HS-5 (cell line): Measurements from ENCODE around the gene CACNA1H.
"Not testable (repeated sequence)": the region's sequence is repeated elsewhere in the genome, so short reads cannot be mapped to it uniquely, and the experiment has no call there.

ENCODE experiments used
- DNase-seq: peaks from one replicate; pipeline ENCODE4 v3.0.0-alpha.2; 2012; ENCODE audit warnings: low read depth

Gene CACNA1H

DNA sequence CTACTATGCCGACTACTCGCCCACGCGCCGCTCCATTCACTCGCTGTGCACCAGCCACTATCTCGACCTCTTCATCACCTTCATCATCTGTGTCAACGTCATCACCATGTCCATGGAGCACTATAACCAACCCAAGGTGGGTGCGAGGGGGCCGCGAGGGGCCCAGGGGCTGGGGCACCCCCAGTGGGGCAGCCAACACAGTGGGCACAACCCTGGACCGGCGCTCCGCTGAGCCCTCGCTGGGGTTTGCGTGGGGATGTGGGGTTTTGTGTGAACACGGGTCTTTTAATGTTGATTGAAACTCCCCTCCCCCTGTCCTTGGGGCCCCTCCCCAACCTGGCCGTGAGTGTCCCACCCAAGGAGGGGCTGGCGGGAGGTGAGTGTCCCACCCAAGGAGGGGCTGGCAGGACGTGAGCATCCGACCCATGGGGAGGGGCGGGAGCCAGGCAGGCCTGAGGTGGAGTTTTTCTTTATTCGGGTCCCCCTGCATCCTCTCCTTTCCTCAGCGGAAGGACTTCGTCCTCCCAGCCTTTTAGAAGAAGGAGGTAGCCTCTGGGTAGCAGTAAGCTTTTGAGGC is 61.0 kb downstream of the CACNA1H start:
- DNase-seq: no peak

DNA sequence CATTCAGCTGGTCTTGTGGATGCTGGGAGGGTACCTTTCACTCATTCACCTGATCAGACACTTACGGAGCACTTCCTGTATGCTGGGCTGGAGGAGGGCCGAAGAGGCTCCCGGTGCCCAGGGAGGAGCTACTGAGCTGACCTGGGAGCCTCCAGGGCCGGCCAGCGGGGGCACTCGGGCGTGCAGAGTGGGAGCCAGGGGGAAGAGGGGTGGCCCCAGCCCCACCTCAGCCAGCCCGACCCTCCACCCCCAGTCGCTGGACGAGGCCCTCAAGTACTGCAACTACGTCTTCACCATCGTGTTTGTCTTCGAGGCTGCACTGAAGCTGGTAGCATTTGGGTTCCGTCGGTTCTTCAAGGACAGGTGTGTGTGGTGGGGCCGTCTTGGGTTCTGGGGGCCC is 61.8 kb downstream of the CACNA1H start:
- no peak for DNase-seq

GRCh38 chr16:1215574-1216295 is 62.8 kb downstream of the CACNA1H start:
- no peak for DNase-seq

- no peak for DNase-seq
These were observed 63.4 kb downstream of the CACNA1H start for GRCh38 chr16:1216296-1216619.

DNA sequence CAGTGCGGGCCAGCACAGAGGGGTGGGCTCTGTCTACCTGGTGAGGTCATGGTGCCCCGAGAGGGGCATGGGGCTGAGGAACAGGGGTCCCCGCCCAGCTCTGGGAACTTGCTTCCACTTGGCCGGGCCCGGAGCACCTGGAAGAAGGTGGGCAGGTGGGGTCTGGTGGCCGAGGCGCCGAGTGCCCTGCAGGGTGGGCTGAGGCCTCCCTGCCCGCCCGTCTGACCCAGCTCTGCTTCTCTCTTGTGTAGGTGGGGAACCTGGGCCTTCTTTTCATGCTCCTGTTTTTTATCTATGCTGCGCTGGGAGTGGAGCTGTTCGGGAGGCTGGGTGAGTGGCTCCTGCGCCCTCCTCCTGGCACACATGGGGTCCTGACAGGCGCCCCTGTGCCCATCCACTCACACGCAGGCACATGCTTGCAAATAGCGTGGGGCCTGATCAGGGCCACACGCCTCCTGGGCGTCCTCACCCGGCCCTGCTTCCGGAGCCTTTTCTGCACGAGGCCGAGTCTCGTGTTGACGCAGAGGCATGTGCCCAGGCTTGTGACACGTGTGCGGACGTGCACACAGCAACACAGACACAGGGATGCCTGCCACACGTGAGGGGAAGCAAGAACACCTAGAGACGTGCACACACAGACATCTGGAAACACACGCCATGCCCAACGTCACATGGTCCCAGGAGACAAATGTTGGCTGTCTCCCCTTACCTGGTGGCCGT is 63.9 kb downstream of the CACNA1H start:
- no peak for DNase-seq

- no peak for DNase-seq
These were observed 64.6 kb downstream of the CACNA1H start for GRCh38 chr16:1217526-1217925.

DNA sequence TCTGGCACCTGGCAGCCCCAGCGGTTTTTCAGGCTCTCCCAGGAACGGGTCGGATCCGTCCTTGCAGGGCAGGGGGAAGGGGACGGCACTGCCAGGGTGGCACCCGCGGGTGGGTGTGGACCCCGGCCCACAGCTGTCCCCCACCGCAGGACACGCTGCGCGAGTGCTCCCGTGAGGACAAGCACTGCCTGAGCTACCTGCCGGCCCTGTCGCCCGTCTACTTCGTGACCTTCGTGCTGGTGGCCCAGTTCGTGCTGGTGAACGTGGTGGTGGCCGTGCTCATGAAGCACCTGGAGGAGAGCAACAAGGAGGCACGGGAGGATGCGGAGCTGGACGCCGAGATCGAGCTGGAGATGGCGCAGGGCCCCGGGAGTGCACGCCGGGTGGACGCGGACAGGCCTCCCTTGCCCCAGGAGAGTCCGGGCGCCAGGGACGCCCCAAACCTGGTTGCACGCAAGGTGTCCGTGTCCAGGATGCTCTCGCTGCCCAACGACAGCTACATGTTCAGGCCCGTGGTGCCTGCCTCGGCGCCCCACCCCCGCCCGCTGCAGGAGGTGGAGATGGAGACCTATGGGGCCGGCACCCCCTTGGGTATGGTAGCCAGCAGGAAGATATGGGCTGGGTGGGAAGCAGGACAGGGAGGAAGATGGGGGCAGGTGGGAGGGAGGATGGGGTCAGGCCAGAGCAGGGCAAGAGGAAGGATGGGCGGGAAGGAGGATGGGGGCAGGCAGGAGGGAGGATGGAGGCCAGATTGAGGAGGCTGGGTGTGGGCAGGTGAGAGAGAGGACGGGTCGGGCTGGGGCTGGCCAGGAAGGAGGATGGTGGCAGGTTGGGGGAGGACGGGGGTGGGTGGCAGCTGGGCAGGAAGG is 65.4 kb downstream of the CACNA1H start:
- no peak for DNase-seq

GRCh38 chr16:1218930-1219611 is 66.2 kb downstream of the CACNA1H start:
- no peak for DNase-seq

DNA sequence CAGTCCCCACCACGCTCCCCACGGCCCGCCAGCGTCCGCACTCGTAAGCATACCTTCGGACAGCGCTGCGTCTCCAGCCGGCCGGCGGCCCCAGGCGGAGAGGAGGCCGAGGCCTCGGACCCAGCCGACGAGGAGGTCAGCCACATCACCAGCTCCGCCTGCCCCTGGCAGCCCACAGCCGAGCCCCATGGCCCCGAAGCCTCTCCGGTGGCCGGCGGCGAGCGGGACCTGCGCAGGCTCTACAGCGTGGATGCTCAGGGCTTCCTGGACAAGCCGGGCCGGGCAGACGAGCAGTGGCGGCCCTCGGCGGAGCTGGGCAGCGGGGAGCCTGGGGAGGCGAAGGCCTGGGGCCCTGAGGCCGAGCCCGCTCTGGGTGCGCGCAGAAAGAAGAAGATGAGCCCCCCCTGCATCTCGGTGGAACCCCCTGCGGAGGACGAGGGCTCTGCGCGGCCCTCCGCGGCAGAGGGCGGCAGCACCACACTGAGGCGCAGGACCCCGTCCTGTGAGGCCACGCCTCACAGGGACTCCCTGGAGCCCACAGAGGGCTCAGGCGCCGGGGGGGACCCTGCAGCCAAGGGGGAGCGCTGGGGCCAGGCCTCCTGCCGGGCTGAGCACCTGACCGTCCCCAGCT is 67.3 kb downstream of the CACNA1H start:
- no peak for DNase-seq

GRCh38 chr16:1220841-1221627 is 68.1 kb downstream of the CACNA1H start:
- DNase-seq: no peak

GRCh38 chr16:1221628-1222552 is 69.0 kb downstream of the CACNA1H start:
- no peak for DNase-seq

GRCh38 chr16:1222553-1223354 is 69.8 kb downstream of the CACNA1H start:
- no peak for DNase-seq

GRCh38 chr16:1223355-1224214 is 70.7 kb downstream of the CACNA1H start:
- no peak for DNase-seq

DNA sequence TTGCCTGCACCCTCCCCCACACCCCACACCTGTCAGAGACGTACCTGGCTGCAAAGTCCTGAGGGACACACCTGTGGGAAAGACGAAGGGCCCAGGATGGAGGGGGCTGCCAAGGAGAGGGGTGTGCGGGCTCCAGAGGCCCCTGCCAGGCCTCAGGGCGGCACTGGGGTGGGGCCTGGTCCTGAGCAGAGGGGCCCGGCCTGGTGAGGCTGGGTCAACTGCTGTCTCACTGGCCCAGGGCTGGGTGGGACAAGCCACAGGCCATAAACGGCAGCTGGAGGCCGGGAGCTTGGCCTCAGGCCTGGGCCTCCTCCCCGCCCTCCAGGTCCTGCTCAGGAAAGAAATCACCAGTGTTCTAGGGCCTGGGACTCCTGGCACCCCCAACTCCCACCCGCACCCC is 71.7 kb downstream of the CACNA1H start:
- DNase-seq: no peak

DNA sequence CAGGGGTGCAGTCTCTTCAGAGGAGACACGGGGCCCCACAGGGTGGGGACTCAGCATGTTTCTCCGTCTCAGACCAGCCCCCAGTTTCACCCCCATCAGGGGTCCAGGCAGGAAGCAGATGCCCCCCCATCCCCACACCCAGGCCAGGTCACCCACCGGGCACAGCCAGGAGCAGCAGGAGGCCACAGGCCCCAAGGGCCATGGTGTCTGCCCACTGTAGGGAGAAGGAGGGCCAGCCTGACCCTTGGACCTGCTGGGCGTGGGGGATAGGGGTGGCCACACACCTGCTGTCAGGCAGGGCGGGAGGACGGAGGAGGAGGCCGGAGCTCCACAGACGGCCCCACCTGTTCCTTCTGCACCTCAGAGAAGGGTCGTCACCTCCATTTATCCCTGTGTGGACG is 72.1 kb downstream of the CACNA1H start, which contains the start of gene TPSG1:
TSS of gene TPSG1 (minus strand) at position 218 of the 401 bp plus-strand sequence. CDS start at position 202, 16 bp downstream.
- DNase-seq: no peak

- not testable (repeated sequence) for DNase-seq
These were observed 72.9 kb downstream of the CACNA1H start for GRCh38 chr16:1225728-1226311.

GRCh38 chr16:1226692-1227091 is 73.8 kb downstream of the CACNA1H start:
- not testable (repeated sequence) for DNase-seq
